NCI-H1694 treated with DMSO at 0.1 percent for 48 hours (cell line): ENCODE data around the gene CYP21A2.
"Not testable (repeated sequence)": the region's sequence is repeated elsewhere in the genome, so short reads cannot be mapped to it uniquely, and the experiment has no call there.

Source experiments
- DNase-seq: peaks from one replicate; lab custom pipeline; 2025; lab: John Stamatoyannopoulos, UW

The CYP21A2 gene

DNA sequence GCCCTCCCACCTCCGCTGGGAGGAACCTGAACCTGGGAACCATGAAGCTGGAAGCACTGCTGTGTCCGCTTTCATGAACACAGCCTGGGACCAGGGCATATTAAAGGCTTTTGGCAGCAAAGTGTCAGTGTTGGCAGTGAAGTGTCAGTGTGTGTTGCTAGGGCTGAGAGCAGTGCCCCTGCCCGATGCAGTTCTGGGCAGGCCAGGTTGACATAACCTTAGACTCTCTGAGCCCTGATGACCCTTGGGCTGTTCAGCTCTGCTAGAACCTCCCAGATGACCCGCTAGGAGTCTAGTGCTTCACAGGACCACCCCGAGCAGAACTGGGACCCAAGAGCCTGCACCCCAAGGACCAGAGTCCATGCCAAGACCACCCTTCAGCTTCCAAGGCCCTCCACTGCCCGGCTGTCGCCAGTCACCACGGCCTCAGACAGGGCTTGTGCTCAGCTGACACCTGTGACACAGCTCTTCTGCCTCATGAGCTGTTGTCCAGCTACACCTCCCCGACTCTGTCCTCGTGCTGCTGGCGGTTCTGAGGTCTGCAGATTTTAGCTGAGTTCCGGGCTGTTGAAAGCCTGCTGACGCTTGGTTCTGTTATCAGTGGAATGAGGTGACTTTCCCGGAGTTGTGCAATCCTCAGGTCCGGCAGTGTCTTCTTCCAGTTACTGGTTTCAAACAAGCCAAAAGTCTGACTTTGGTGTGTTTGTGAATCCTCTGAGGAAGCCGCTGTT is 2.8 kb upstream of the CYP21A2 start:
- not testable (repeated sequence) for DNase-seq

DNA sequence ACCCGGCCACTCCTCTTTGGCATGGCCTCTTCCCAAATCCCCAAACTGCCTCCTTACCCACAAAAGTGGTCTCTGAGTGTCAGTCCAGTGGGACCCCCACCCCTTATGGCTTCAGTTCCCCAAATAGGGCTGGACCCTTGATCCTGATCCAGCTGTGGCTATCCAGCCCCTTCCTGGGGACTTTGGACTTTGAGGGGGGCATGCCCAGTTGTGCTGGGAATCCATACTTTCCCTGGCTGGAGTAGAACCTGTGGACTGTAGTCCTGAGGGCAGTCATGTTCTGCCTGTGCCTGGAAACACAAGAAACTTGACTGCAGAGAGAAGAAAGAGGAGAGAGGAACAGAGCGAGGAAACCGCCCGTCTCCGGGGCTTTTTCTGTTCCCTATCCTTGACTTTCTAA is 1.1 kb upstream of the CYP21A2 start:
- not testable (repeated sequence) for DNase-seq

DNA sequence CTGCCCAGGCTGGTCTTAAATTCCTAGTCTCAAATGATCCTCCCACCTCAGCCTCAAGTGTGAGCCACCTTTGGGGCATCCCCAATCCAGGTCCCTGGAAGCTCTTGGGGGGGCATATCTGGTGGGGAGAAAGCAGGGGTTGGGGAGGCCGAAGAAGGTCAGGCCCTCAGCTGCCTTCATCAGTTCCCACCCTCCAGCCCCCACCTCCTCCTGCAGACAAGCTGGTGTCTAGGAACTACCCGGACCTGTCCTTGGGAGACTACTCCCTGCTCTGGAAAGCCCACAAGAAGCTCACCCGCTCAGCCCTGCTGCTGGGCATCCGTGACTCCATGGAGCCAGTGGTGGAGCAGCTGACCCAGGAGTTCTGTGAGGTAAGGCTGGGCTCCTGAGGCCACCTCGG is 663 bp downstream of the CYP21A2 start:
- DNase-seq: not testable (repeated sequence)

DNA sequence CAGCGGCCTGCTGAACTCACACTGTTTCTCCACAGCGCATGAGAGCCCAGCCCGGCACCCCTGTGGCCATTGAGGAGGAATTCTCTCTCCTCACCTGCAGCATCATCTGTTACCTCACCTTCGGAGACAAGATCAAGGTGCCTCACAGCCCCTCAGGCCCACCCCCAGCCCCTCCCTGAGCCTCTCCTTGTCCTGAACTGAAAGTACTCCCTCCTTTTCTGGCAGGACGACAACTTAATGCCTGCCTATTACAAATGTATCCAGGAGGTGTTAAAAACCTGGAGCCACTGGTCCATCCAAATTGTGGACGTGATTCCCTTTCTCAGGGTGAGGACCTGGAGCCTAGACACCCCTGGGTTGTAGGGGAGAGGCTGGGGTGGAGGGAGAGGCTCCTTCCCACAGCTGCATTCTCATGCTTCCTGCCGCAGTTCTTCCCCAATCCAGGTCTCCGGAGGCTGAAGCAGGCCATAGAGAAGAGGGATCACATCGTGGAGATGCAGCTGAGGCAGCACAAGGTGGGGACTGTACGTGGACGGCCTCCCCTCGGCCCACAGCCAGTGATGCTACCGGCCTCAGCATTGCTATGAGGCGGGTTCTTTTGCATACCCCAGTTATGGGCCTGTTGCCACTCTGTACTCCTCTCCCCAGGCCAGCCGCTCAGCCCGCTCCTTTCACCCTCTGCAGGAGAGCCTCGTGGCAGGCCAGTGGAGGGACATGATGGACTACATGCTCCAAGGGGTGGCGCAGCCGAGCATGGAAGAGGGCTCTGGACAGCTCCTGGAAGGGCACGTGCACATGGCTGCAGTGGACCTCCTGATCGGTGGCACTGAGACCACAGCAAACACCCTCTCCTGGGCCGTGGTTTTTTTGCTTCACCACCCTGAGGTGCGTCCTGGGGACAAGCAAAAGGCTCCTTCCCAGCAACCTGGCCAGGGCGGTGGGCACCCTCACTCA is 1.4 kb downstream of the CYP21A2 start:
- DNase-seq: not testable (repeated sequence)

DNA sequence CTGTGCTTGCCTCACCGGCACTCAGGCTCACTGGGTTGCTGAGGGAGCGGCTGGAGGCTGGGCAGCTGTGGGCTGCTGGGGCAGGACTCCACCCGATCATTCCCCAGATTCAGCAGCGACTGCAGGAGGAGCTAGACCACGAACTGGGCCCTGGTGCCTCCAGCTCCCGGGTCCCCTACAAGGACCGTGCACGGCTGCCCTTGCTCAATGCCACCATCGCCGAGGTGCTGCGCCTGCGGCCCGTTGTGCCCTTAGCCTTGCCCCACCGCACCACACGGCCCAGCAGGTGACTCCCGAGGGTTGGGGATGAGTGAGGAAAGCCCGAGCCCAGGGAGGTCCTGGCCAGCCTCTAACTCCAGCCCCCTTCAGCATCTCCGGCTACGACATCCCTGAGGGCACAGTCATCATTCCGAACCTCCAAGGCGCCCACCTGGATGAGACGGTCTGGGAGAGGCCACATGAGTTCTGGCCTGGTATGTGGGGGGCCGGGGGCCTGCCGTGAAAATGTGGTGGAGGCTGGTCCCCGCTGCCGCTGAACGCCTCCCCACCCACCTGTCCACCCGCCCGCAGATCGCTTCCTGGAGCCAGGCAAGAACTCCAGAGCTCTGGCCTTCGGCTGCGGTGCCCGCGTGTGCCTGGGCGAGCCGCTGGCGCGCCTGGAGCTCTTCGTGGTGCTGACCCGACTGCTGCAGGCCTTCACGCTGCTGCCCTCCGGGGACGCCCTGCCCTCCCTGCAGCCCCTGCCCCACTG is 2.3 kb downstream of the CYP21A2 start:
- not testable (repeated sequence) for DNase-seq

DNA sequence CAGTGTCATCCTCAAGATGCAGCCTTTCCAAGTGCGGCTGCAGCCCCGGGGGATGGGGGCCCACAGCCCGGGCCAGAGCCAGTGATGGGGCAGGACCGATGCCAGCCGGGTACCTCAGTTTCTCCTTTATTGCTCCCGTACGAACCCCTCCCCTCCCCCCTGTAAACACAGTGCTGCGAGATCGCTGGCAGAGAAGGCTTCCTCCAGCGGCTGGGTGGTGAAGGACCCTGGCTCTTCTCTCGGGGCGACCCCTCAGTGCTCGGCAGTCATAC is 2.8 kb downstream of the CYP21A2 start:
- not testable (repeated sequence) for DNase-seq

DNA sequence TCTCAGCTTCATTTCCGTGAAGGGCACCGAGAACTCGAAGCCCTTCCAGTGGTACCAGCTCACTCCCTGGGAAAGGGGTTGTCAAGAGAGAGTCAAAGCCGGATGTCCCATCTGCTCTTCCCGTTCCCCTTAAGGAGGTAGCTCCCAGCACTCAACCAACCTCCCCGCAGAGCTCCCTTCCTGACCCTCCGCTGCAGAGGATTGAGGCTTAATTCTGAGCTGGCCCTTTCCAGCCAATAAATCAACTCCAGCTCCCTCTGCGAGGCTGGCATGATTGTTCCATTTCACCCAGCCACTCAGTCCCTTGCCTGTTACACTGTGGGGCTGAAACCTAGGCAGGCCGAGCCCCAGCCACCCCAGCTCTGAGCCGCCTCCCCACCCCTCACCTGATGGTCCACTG is 3.2 kb downstream of the CYP21A2 start:
- not testable (repeated sequence) for DNase-seq

DNA sequence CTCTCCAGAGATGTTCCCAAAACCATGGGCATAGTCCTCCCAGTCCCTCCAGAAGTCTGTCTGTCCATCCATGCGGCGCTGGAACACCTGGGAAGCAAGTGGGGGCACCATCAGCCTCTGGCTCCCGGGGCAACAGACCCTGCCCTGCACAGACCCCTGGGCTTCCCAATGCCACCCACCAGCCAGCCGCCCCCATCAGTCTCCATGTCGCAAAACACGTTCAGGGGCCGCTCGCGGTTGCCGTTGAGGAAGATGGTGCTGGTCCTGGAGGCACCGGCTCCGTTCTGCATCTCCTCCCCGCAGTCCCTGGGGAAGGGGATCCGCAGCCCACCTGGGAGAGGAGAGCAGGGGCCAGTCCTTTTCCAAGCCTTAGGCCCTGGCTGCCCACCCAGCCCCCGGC is 4.1 kb downstream of the CYP21A2 start:
- not testable (repeated sequence) for DNase-seq

DNA sequence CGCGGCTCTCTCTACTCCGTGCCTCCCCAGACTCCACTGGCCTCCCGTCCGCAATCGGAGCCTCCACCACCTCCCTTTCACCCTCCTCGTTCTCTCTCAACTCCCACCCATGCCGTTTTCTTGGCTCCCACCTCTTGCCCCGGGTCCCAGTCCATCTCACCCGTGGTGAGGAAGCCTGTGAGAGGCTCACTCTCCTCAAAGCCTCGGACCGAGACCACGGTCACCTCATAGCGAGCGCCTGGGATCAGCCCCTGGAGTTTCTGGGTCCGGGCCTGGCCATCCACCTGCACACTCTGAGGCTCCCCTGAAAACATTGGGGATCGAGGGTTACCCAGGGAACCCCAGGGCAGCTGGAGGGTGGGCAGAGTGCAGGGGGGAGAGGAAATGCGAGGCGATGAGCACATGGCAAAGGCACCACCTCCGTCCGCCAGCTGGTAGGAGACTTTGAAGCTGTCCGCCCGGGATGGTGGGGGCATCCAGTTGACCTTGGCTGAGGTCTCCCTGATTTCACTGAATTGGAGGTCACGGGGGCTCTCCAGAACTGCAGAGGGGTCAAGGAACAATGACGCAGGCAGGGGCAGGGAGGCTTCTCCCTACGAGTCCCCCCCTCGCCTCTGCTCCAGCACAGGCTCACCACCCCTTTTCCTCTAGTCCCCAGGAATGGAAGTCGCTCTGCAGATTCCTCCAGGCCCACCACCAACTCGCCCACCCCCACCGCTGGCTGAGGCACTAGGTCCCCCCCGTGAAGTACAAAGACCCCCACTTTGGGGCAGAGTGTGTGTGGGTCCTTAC is 5.6 kb downstream of the CYP21A2 start:
- not testable (repeated sequence) for DNase-seq

DNA sequence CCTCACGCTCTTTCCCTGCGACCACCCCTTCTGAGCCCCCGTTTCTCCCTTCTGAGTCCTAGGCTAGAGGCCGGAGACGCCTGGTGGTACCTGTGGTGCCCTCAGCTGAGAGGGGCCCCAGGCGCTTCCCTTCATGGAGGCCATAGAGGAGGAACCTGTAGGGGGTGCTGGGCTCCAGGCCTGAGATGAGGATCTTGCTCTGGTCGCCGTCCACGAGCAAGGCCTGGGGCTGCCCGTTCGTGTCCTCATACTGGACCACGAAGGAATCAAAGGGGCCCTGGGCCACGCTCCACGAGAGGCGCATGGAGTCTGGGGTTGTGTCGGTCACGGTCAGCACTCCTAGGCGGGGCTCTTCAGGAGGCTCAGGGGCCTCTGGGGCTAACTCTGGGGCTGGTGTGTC is 6.7 kb downstream of the CYP21A2 start:
- not testable (repeated sequence) for DNase-seq

DNA sequence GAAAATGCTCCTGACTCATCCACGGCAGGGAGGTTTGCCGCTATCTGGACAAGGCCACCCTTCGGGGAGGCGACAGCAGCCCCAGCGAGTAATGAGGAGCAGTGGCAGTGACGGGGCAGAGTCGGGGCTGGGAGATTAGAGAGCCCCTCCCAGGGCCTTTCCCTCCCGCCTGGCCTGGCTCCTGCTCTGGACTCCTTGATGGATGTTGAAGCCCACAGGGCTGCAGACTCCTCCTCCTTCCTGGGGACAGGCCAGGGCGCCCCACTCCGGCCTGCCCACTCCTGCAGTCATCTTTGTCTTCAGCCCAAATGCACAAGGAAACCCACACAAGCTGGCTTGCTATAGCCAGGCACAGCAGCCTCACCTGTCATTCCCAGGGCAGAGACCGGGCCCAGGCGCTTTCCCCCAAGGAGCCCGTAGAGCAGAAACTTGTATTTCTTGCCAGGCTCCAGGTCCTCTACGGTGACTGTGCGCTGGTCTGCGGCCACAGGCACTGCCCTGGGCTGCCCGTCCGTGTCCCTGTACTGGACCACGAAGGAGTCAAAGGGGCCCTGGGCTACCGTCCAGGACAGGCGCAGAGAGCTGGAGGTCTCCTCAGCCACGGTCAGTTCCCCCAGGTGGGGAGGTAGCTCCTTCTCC is 7.7 kb downstream of the CYP21A2 start:
- no peak for DNase-seq

DNA sequence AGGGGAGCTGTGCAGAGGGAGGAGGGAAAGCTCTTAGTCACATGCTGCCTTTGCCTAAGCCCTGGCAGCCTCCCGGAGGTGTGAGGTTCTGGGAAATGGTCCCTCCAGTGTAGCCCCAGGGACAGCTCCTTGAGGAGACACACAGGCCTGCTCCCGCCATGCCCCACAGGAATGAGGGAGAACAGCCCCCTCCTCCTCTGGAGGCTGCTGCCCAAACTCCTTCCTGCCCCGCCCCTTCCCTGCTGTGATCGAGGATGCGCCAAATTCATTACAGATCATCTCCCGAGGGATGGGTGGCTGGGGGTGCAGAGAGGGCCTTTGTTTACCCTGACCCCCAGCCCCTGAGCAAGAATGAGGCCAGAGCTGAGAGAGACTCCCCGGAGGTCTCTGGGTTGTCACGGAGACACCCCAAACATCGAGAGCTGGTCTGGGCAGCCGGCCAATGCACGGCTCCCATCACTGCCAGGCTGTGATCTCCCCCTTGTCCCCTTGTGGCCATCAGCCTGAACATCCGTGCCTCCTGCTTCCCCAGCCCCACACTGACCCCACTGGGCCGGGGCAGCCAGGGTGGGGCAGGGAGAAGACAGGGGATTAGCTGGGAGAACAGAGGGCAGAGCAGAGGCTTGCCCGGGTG is 8.4 kb downstream of the CYP21A2 start:
- no peak for DNase-seq

DNA sequence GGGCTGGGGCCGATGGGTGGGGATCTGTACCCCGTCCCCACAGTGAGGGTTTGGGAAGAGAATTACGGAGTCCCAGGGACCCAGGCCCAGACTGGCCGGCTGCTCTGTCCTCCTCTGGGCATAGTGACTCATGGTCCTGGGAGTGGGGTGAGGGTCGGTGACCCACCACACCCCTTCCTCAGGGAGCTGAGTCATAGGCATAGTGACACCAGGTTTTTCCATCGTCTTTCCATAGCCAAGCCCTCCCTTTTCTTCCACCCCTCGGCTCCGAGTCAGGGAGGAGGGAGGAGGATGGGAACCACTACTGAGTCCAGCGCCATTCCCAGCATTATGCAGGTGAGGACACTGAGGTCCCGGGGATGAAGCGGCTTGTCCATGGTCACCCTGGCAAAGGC is 8.9 kb downstream of the CYP21A2 start:
- DNase-seq: no peak

DNA sequence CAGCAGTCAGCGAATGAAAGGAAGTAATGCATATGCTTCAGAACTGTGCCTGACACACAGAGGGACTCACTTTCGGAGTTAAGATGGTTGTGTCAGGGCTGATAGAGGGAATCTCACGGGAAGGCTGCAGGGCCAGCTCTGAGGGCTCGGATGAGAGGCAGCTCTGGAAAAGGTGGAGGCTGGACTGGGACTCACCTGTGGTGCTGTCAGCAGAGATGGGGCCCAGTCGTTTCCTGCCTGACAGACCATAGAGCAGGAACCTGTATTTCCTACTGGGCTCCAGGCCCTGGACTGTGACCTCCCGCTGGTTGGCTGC is 9.3 kb downstream of the CYP21A2 start:
- no peak for DNase-seq

DNA sequence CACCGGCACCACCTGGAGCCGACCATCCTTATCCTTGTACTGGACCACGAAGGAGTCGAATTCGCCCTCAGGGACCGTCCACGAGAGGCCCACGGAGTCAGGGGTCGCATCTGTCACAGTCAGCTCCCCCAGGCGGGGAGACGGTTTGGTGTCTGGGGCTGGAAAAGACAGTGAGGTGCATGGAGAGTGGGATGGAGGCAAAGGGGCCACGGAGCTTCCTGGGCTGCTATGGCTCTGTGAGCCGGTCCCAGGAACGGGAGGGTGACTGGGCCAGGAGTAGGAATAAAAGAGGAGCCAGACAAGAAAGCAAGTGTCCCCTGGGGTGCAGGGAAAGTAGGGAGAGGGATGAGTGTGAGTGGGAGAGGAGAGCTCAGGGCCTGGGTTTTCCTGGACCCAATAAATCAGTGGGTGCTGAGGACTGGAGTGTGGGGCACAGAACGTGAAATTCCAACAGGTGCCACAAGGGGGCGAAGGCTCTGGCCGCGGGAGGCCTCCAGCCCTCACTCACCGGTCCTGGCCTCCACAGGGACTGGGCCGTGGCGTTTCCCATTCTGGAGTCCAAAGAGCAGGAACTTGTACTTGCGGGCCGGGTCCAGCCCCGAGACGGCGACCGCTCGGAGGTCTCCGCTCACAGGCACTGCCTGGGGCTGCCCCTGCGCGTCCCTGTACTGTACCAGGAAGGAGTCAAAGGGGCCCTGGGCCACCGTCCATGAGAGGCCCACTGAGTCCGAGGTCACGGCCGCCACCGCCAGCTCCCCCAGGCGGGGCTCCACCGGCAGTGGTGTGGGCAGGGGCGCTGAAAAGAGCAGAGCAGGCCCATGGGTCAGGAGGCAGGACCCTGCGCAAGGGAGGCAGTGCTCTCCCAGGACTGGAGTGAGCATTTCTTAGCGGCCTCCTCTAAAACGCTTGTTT is 9.9 kb downstream of the CYP21A2 start:
- peak; percentile 0 for DNase-seq

DNA sequence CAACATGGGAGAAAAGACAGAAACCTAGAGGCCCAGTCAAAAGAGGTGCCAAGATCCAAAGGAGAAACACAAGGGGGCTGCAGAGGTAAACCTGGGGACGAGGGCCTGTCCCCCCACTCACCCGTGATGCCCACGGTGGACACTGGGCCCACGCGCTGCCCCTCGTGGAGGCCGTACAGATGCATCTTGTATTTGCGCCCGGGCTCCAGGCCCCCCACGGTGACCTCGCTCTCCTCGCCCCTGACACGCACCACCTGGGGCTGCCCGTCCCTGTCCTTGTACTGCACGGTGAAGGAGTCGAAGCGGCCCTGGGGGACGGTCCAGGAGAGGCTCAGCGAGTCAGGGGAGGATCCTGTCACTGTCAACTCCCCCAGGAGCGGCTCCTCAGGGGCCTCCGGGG is 10.9 kb downstream of the CYP21A2 start:
- not testable (repeated sequence) for DNase-seq

DNA sequence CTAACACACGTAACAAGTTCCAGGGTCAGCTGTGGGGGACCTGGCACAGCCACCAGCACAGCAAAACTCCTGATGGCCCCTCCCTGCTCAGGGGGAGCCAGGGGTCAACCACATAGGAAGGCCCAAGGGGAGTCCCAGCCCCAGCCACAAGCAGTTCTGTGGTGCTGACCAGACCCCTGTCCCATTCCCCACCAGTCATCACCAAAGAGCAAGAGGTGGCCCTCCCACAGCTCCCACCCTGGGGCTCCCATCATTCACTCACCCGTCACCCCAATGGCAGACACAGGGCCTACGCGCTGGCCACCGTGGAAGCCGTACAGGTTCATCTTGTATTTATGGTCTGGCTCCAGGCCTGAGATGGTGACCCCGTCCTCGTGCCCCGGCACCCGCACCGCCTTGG is 11.5 kb downstream of the CYP21A2 start:
- DNase-seq: not testable (repeated sequence)

DNA sequence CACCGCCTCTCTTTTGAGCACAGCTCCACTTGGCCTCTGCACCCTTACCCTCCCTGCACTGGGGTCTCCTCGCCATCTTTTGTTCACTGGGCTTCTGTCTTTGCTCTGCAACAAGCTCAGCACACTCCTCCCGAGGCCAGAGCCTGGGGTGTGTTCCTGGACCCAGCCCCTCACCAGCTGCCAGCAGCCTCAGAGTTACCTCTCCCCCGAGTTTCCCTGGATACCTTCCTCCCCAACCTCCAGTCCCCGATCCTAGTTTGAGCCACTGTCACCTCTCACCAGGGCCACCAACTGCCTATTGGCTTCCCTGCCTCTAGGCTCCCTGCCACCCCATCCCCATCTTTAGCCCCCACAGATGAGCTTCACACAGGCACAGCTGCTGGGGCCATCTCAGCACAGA is 12.3 kb downstream of the CYP21A2 start:
- no peak for DNase-seq

DNA sequence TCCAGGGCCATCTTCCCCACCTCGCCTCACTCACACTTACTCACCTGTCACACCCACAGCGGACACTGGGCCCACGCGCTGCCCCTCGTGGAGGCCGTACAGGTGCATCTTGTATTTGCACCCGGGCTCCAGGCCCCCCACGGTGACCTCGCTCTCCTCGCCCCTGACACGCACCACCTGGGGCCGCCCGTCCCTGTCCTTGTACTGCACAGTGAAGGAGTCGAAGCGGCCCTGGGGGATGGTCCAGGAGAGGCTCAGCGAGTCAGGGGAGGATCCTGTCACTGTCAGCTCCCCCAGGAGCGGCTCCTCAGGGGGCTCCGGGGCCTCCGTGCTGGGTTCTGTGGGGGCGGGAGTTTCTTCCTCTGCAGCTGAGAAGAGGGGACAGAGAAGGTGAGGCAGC is 14.4 kb downstream of the CYP21A2 start:
- not testable (repeated sequence) for DNase-seq

DNA sequence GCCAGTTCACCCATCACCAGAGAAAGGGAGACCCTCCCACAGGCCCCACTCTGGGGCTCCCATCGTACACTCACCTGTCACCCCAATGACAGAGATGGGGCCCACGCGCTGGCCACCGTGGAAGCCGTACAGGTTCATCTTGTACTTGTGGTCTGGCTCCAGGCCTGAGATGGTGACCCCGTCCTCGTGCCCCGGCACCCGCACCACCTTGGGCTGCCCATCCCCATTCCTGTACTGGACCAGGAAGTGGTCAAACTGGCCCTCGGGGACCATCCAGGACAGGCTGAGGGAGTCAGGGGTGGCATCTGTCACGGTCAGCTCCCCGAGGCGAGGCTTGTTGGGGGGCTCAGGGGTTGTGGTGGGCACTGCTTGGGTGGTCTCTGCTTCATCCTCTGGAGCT is 15.1 kb downstream of the CYP21A2 start:
- not testable (repeated sequence) for DNase-seq
